Panc1 (cell line): ENCODE results near the gene SLC22A17. TPM values are rescaled to one million over a fixed set of nuclear protein-coding genes. Genes with fewer than 3 reads are reported as not detected.

Experiments
- ATAC-seq: fragments of 200-7000 bp; cut with Tn5 transposase; 2 replicates; pipeline ENCODE4 v1.9.1; 2020; ENCODE audit warnings: mild to moderate bottlenecking, moderate library complexity
- BruUV-seq: library from RNA; stranded (reverse); fragments of 400-500 nt; replicated peaks from 2 replicates; lab custom pipeline; 2021; lab: Mats Ljungman, UMichigan
- CTCF ChIA-PET: fragments of 300-600 bp; sonication (Branson Sonifier 250); formaldehyde crosslinking; loops from one replicate; lab custom pipeline; 2022; ENCODE audit warnings: antibody characterized with exemption; lab: Charles Lee
- POLR2A ChIA-PET: fragments of 300-600 bp; sonication (Branson Sonifier 250); formaldehyde crosslinking; loops from one replicate; lab custom pipeline; 2022; ENCODE audit warnings: antibody characterized with exemption; lab: Charles Lee
- DNase-seq: peaks from one replicate; pipeline ENCODE4 v3.0.0-alpha.2; 2010; ENCODE audit warnings: low read depth, low spot score
- H3K27ac ChIP-seq: 2 replicates; pipeline ENCODE4 v1.5.1; 2011; ENCODE audit warnings: mild to moderate bottlenecking, low read length, inconsistent platforms
- H3K27me3 ChIP-seq: fragments of 200-500 bp; sonication (Bioruptor generic); 2 replicates; pipeline ENCODE4 v1.6.0; 2014; ENCODE audit warnings: low read length, inconsistent platforms; ENCODE audit not compliant: control insufficient read depth, insufficient read depth
- H3K36me3 ChIP-seq: fragments of 200-500 bp; sonication (Bioruptor generic); 2 replicates; pipeline ENCODE4 v1.5.1; 2014; ENCODE audit warnings: inconsistent platforms, mild to moderate bottlenecking, low read length, moderate library complexity; ENCODE audit not compliant: control insufficient read depth, insufficient read depth
- H3K4me1 ChIP-seq: 2 replicates; pipeline ENCODE4 v1.5.1; 2011; ENCODE audit warnings: inconsistent platforms, mild to moderate bottlenecking, low read length, moderate library complexity; ENCODE audit not compliant: control insufficient read depth, insufficient read depth
- H3K4me3 ChIP-seq, 2 experiments: 2 replicates each; pipeline ENCODE4 v1.5.1; 2011 to 2012; ENCODE audit warnings: low read depth in 2 of 2, low read length in 2 of 2, mild to moderate bottlenecking in 2 of 2, inconsistent platforms in 1 of 2, moderate library complexity in 1 of 2
- H3K9me3 ChIP-seq: fragments of 200-500 bp; sonication (Bioruptor generic); 2 replicates; pipeline ENCODE4 v1.5.1; 2014; ENCODE audit warnings: low read depth, mild to moderate bottlenecking, inconsistent platforms, low read length, moderate library complexity; ENCODE audit not compliant: control insufficient read depth, insufficient read depth
- CTCF ChIP-seq: fragments of 450-650 bp; IDR thresholded peaks from 2 replicates; pipeline ENCODE4 v1.5.1; 2017; ENCODE audit warnings: mild to moderate bottlenecking
- POLR2AphosphoS5 ChIP-seq: IDR thresholded peaks from 2 replicates; pipeline ENCODE4 v1.6.1; 2012; ENCODE audit warnings: mild to moderate bottlenecking, low read depth, low read length, moderate library complexity
- REST ChIP-seq, 2 experiments: IDR thresholded peaks; 2 replicates each; pipeline ENCODE4 v1.6.1; 2011 to 2012; ENCODE audit warnings: low read depth in 2 of 2, control low read depth in 1 of 2, low read length in 1 of 2, mild to moderate bottlenecking in 1 of 2, moderate library complexity in 1 of 2; ENCODE audit not compliant: insufficient read depth in 1 of 2
- SIN3A ChIP-seq: IDR thresholded peaks from 2 replicates; pipeline ENCODE4 v1.6.1; 2012; ENCODE audit warnings: low read depth, mild to moderate bottlenecking, low read length, moderate library complexity, borderline replicate concordance; ENCODE audit not compliant: insufficient read depth
- TCF7L2 ChIP-seq: IDR thresholded peaks from 2 replicates; pipeline ENCODE4 v1.6.1; 2011; ENCODE audit warnings: mild to moderate bottlenecking, low read depth, low read length, inconsistent platforms
- in situ Hi-C: cut with HindIII; loops from 2 replicates; pipeline ENCODE4 v1.10.0; 2016; ENCODE audit warnings: low sequenced_read_pairs, low pct_unique_long_range_greater_than_20kb
- intact Hi-C: fragments of 100-400 bp; cut with micrococcal nuclease; formaldehyde crosslinking; loops from one replicate; pipeline ENCODE4 v1.10.0; 2022; ENCODE audit not compliant: unreplicated experiment
- total RNA-seq: library from RNA; stranded (reverse); gene quantifications from one replicate; pipeline ENCODE4 v1.2.1, GENCODE V29; 2021; ENCODE audit not compliant: unreplicated experiment

The SLC22A17 gene
- total RNA-seq, 1 experiment from 2014 or later = 3.2 TPM

GRCh38 chr14:23362200-23362599, 9.5 kb upstream of the SLC22A17 start:
- Histone ChIP-seq H3K27me3 (no peaks in the 10 kb centered on the region; the same call in 1 of the 2 replicates), H3K4me1 (no peaks in the 10 kb centered on the region), H3K9me3 (no peaks in the 10 kb centered on the region), H3K4me3 (no peak overlapping the region), H3K27ac (no peak overlapping the region), H3K36me3 (no peaks in the 10 kb centered on the region)
- ATAC-seq (no peak), DNase-seq (no peak)
- no peak for TF ChIP-seq SIN3A
- no peak for TF ChIP-seq REST (IDR thresholded peaks at IDR 0.05; ENCODE audit: insufficient read depth in 1 of 2, low read depth in 2 of 2, low read length in 1 of 2)
- TF ChIP-seq TCF7L2 = no peak
- TF ChIP-seq POLR2AphosphoS5 = no peak
- TF ChIP-seq CTCF = no peak; the same call in 1 of the 2 replicates
- in situ Hi-C loops = no loop called here
- ChIA-PET CTCF (interaction anchor here (1.0 kb wide), 1 partner anchor 55 kb away, joined by 3 read pairs; the partner anchor contains the start of gene BCL2L2), POLR2A (interaction anchor here (0.6 kb wide), 1 partner anchor 427 kb away, joined by 6 read pairs; no protein-coding TSS in a partner anchor)
- intact Hi-C loops = no loop called here
- BruUV-seq = no TSS peak

GRCh38 chr14:23361763-23362162, 9.1 kb upstream of the SLC22A17 start:
- ChIA-PET POLR2A (interaction anchor here (0.6 kb wide), 1 partner anchor 427 kb away, joined by 6 read pairs; no protein-coding TSS in a partner anchor), CTCF (interaction anchor here (1.0 to 1.5 kb wide), 2 partner anchors 18 to 55 kb away, joined by 3 to 7 read pairs; partner anchors contain the start of gene BCL2L2)
- BruUV-seq = no TSS peak
- H3K4me3 ChIP-seq = no peak overlapping the region
- H3K27ac ChIP-seq = no peak overlapping the region
- H3K36me3 ChIP-seq = no peaks in the 10 kb centered on the region
- intact Hi-C loops (no loop called here), in situ Hi-C loops (no loop called here)
- TF ChIP-seq TCF7L2 (no peak), REST (IDR thresholded peaks at IDR 0.05; ENCODE audit: insufficient read depth in 1 of 2, low read depth in 2 of 2, low read length in 1 of 2) (no peak), POLR2AphosphoS5 (no peak), SIN3A (no peak), CTCF (no peak)
- no peaks in the 10 kb centered on the region for H3K9me3 ChIP-seq
- ATAC-seq (no peak), DNase-seq (no peak)
- H3K4me1 ChIP-seq = no peaks in the 10 kb centered on the region
- no peaks in the 10 kb centered on the region; the same call in 1 of the 2 replicates for H3K27me3 ChIP-seq
